ENCODE measurements around the gene ZNF550. TPM values are rescaled to one million over a fixed set of nuclear protein-coding genes. Genes with fewer than 3 reads are reported as not detected.
A peak's percentile ranks its signal among the peaks of the same experiment; 100 is the strongest.

ZNF550 gene
- total and polyA plus RNA-seq, 9 of the 15 experiments (the other 6 are each of a cell fraction or from before 2014, with no cell fraction given) = 1.6 to 11.8 (median 4.3) TPM

DNA sequence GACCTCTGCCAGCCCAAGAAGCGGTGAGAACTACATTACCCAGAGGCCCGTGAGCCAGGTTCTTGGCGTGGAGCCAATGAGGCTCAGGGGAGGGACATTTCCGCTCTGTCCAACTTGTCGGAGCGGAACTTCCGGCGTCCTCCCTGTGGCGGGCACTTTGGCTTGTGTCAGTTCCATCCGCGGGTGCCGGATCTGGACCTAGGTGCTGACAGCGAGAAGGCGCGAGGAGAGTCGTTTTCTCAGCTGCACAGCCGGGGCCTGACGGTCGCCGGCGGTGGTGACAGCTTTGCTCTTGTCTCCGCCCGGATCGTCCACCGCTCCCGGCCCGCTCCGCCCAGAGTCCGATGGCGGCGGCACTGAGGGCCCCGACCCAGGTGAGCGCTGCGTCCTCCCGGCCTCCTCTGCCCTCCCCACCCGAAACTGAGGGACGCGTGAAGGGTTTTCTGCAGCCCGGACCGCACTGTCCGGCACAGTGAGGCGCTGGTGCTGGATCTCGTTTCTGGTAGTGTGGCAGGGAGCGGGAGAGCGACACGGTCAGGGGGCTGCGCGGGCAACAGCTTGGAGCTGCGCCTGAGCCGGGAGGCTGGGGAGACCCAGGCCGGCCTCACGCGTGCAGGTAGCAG lies 40.2 kb upstream of the ZNF550 start, which contains the start of gene ZNF530 (continued):
- TF ChIP-seq ZBTB11 (CRISPR knock-in tag; IDR thresholded peaks at IDR 0.05) (peak; percentile 31 to 93 (median 70); a peak in 5 of 6 replicates), ARID3A (IDR thresholded peaks at IDR 0.05; ENCODE audit: borderline replicate concordance, low read depth, low read length) (no peak), CREM (IDR thresholded peaks at IDR 0.05; ENCODE audit: low read depth) (peak; percentile 69), HCFC1 (IDR thresholded peaks at IDR 0.05; ENCODE audit: low read depth, low read length) (peak; percentile 94), MEIS2 (IDR thresholded peaks at IDR 0.05; ENCODE audit: partially characterized antibody) (peak; percentile 26), NR2C1 (IDR thresholded peaks at IDR 0.05) (peak; percentile 48), NR2C1 (tag; IDR thresholded peaks at IDR 0.05) (peak; percentile 82), ETS1 (conservative IDR thresholded peaks at IDR 0.05; ENCODE audit: control insufficient read depth, low read depth, low read length) (peak; percentile 89), NR2C2 (CRISPR knock-in tag; IDR thresholded peaks at IDR 0.05) (no peak), NR2C2 (tag; IDR thresholded peaks at IDR 0.05) (peak; percentile 82), HDAC1 (IDR thresholded peaks at IDR 0.05) (peak in 1 of 2 experiments; percentile 85; a peak in 1 of 4 replicates), LCOR (CRISPR knock-in tag; IDR thresholded peaks at IDR 0.05) (0 out of 2 replicates have a peak, but pooled peaks have one; percentile 40), ETV1 (tag; conservative IDR thresholded peaks at IDR 0.05; ENCODE audit: low read depth) (peak; percentile 80), VEZF1 (CRISPR knock-in tag; IDR thresholded peaks at IDR 0.05) (peak; percentile 62), NRF1 (conservative IDR thresholded peaks at IDR 0.05 in 1 of 2, IDR thresholded peaks at IDR 0.05 in 1 of 2) (peak; percentile 38 to 62; a peak in 3 of 4 replicates)
- TF ChIP-seq, protein P1, sequence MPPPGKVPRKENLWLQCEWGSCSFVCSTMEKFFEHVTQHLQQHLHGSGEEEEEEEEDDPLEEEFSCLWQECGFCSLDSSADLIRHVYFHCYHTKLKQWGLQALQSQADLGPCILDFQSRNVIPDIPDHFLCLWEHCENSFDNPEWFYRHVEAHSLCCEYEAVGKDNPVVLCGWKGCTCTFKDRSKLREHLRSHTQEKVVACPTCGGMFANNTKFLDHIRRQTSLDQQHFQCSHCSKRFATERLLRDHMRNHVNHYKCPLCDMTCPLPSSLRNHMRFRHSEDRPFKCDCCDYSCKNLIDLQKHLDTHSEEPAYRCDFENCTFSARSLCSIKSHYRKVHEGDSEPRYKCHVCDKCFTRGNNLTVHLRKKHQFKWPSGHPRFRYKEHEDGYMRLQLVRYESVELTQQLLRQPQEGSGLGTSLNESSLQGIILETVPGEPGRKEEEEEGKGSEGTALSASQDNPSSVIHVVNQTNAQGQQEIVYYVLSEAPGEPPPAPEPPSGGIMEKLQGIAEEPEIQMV (tag; conservative IDR thresholded peaks at IDR 0.05; ENCODE audit: low read depth) = peak; percentile 70; the same call in 1 of the 2 replicates

Measured in K562 (cell line).